ENCODE data around the gene ABLIM2. TPM values are rescaled to one million over a fixed set of nuclear protein-coding genes. Genes with fewer than 3 reads are reported as not detected.

Gene ABLIM2
- total and polyA plus RNA-seq, 10 of the 15 experiments (the other 5 are each of a cell fraction or from before 2014, with no cell fraction given): 0.03 to 0.15 (median 0.05) TPM; not detected in 7

- ChIA-PET RAD21 (ENCODE audit: unreplicated experiment) (no interaction called here), CTCF (no interaction called here), SMC1A (ENCODE audit: uncharacterized antibody, unreplicated experiment) (no interaction called here), POLR2A (no interaction called here)
- H3K4me3 ChIP-seq: no peak overlapping the region
- H3K27ac ChIP-seq (ENCODE audit: control insufficient read depth, insufficient read depth): no peak overlapping the region
- FAIRE-seq (no peak), ATAC-seq (no peak), DNase-seq (ENCODE audit: low read depth, low spot score) (no peak)
- in situ Hi-C loops (cut with MboI): no loop called here
- no peak overlapping the region for H2AFZ ChIP-seq (ENCODE audit: control insufficient read depth, low read depth, low read length)
- intact Hi-C loops (cut with micrococcal nuclease; ENCODE audit: unreplicated experiment): no loop called here
- no peaks in the 10 kb centered on the region for H3K79me2 ChIP-seq (ENCODE audit: control insufficient read depth, insufficient read depth, low read length)
- H3K36me3 ChIP-seq (ENCODE audit: control insufficient read depth in 2 of 2, insufficient read depth in 2 of 2, low read length in 1 of 2): no peaks in the 10 kb centered on the region
- no peaks in the 10 kb centered on the region for H3K4me1 ChIP-seq (ENCODE audit: control insufficient read depth, insufficient read depth, low read length)
- no peaks in the 10 kb centered on the region; a peak in 2 of 4 replicates for H3K27me3 ChIP-seq (replicated peaks in 1 of 2; ENCODE audit: control insufficient read depth in 2 of 2, insufficient read depth in 2 of 2, low read length in 1 of 2)
- H3K9ac ChIP-seq (ENCODE audit: control insufficient read depth, insufficient read depth, low read length): no peak overlapping the region
- H3K4me2 ChIP-seq (ENCODE audit: control insufficient read depth, insufficient read depth): no peak overlapping the region
- H3K9me3 ChIP-seq (replicated peaks; ENCODE audit: control insufficient read depth, insufficient read depth, low read length): no peaks in the 10 kb centered on the region
- TF ChIP-seq CTCF (IDR thresholded peaks at IDR 0.05 in 2 of 3, conservative IDR thresholded peaks at IDR 0.05 in 1 of 3; ENCODE audit: control insufficient read depth in 2 of 3, extremely low read depth in 1 of 3, insufficient read depth in 1 of 3, low read depth in 3 of 3, low read length in 3 of 3): no peak
- TF ChIP-seq BCL3 (IDR thresholded peaks at IDR 0.05; ENCODE audit: borderline replicate concordance, insufficient read depth, low read depth, low read length, poor library complexity, severe bottlenecking): peak; percentile 71
- 31% methylated on average over 32 of the region's 32 CpGs for WGBS (ENCODE audit: insufficient coverage, insufficient replicate concordance, low lambda C conversion rate, missing lambda C conversion rate)
- H4K20me1 ChIP-seq (ENCODE audit: control insufficient read depth, insufficient read depth): no peaks in the 10 kb centered on the region
- BruUV-seq (replicated peaks): no TSS peak
These were observed 79.4 kb downstream of the ABLIM2 start for GRCh38 chr4:8079031-8079885.
